ENCODE data around the gene ST3GAL4.

- TF ChIP-seq EP300 (IDR thresholded peaks at IDR 0.05): no peak
- no peak for TF ChIP-seq CTCF (IDR thresholded peaks at IDR 0.05)
- TF ChIP-seq POLR2A (IDR thresholded peaks at IDR 0.05; ENCODE audit: low read depth): no peak
These were observed 38.1 kb upstream of the ST3GAL4 start for GRCh38 chr11:126317432-126317755.
